Naive B cell (primary cell): ENCODE data around the gene RMI1. TPM values are rescaled to one million over a fixed set of nuclear protein-coding genes. Genes with fewer than 3 reads are reported as not detected.

Experiments used
- polyA plus RNA-seq, 6 donors: library from polyadenylated mRNA; unstranded; fragments of 300-500 nt; fragmentation: Illumina TruSeq; gene quantifications; one replicate each; pipeline ENCODE4 v1.2.3, GENCODE V29; 2021; ENCODE audit warnings: low read depth in 6 of 6

RMI1 gene
- polyA plus RNA-seq, 6 donors from 2014 or later = 8.0 to 13.0 (median 10.0) TPM

Other genes with a start within 250 kb of the RMI1 start
- 1 to 10 TPM; 2.4 to 6.9 (median 4.4) TPM for gene GKAP1, start 163.0 kb upstream of the RMI1 start, polyA plus RNA-seq
- 1 to 10 TPM; 2.0 to 4.8 (median 3.5) TPM for gene KIF27, start 59.4 kb upstream of the RMI1 start, polyA plus RNA-seq
- 1,000 to 10,000 TPM in 4 of 6 donors, 100 to 1,000 TPM in 2; 981 to 1,356 (median 1,024) TPM for gene HNRNPK, start 590 bp upstream of the RMI1 start, polyA plus RNA-seq